ENCODE results near the gene SAAL1. TPM values are rescaled to one million over a fixed set of nuclear protein-coding genes. Genes with fewer than 3 reads are reported as not detected.
A peak's percentile ranks its signal among the peaks of the same experiment; 100 is the strongest.

Gene SAAL1
- total and polyA plus RNA-seq, 9 of the 15 experiments (the other 6 are each of a cell fraction or from before 2014, with no cell fraction given), result 38.9 to 77.5 (median 56.4) TPM

GRCh38 chr11:18063862-18064434 lies 41.9 kb downstream of the SAAL1 start:
- H3K9me3 ChIP-seq (replicated peaks; ENCODE audit: control insufficient read depth, insufficient read depth, low read depth, low read length), result no peaks in the 10 kb centered on the region
- no peaks in the 10 kb centered on the region for H3K4me1 ChIP-seq (replicated peaks in 1 of 2; ENCODE audit: control insufficient read depth in 2 of 2, insufficient read depth in 2 of 2, low read length in 2 of 2)
- DNase-seq (ENCODE audit: extremely low read depth in 1 of 4, low spot score in 3 of 4) (no peak), ATAC-seq (no peak), FAIRE-seq (no peak)
- in situ Hi-C loops (cut with MboI) (no loop called here), intact Hi-C loops (cut with micrococcal nuclease) (no loop called here)
- no peak overlapping the region for H3K4me3 ChIP-seq
- no peak overlapping the region for H2AFZ ChIP-seq (ENCODE audit: low read depth, low read length)
- H4K20me1 ChIP-seq (replicated peaks; ENCODE audit: control insufficient read depth, insufficient read depth, low read length), result no peaks in the 10 kb centered on the region
- TF ChIP-seq BRD4 (IDR thresholded peaks at IDR 0.05) (no peak), ZNF717 (CRISPR knock-in tag; IDR thresholded peaks at IDR 0.05) (no peak), ZNF224 (CRISPR knock-in tag; IDR thresholded peaks at IDR 0.05) (no peak), RHOXF2B (CRISPR knock-in tag; conservative IDR thresholded peaks at IDR 0.05) (no peak), SUPT5H (IDR thresholded peaks at IDR 0.05) (no peak)
- no peak overlapping the region for H3K27ac ChIP-seq (ENCODE audit: extremely low read depth, low read depth, low read length)
- no peaks in the 10 kb centered on the region for H3K36me3 ChIP-seq (ENCODE audit: control insufficient read depth, insufficient read depth, low read length)
- H3K4me2 ChIP-seq (ENCODE audit: insufficient read depth, low read length), result no peak overlapping the region
- H3K9ac ChIP-seq (ENCODE audit: insufficient read depth in 1 of 2, low read depth in 2 of 2, low read length in 2 of 2), result no peak overlapping the region
- WGBS (ENCODE audit: insufficient coverage, low coverage, missing lambda C conversion rate), result 56% methylated on average over 4 of the region's 4 CpGs
- ChIA-PET CTCF (ENCODE audit: low intra/inter-chr PET ratio) (no interaction called here), POLR2A (interaction anchor here (0.6 kb wide), 1 partner anchor 428 kb away, joined by 3 read pairs; no protein-coding TSS in a partner anchor)
- H3K27me3 ChIP-seq (ENCODE audit: control insufficient read depth in 2 of 2, insufficient read depth in 2 of 2, low read length in 2 of 2), result no peaks in the 10 kb centered on the region
- H3K79me2 ChIP-seq (ENCODE audit: control insufficient read depth, insufficient read depth, low read length), result no peaks in the 10 kb centered on the region
- BruUV-seq (replicated peaks), result no TSS peak
- no peaks in the 10 kb centered on the region for H3K9me1 ChIP-seq (ENCODE audit: control insufficient read depth, insufficient read depth, low read length)

DNA sequence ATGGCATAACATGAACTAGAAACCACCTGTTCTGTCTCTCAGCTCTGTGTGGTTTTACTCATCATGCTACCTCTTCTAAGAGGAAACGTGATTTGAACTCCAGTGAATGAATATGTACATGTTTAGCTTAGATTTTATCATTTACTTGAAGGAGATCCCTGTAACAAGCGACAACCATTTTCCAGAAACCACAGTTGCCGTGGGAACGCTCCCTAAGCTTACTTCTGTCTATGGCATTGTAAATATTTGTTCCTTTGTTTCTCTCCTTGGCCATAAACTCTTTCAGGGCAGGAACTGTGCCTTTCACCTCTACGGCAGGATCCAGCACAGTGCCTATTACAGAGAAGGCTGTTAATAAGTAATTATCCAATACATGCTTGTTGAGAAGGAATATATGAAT lies 42.8 kb downstream of the SAAL1 start:
- no peaks in the 10 kb centered on the region for H3K36me3 ChIP-seq (ENCODE audit: control insufficient read depth, insufficient read depth, low read length)
- H3K27me3 ChIP-seq (ENCODE audit: control insufficient read depth in 2 of 2, insufficient read depth in 2 of 2, low read length in 2 of 2), result no peaks in the 10 kb centered on the region
- no peaks in the 10 kb centered on the region for H3K79me2 ChIP-seq (ENCODE audit: control insufficient read depth, insufficient read depth, low read length)
- no peak for ATAC-seq
- H3K4me3 ChIP-seq, result no peak overlapping the region
- ChIA-PET POLR2A (no interaction called here), CTCF (ENCODE audit: low intra/inter-chr PET ratio) (no interaction called here)
- no peak for FAIRE-seq
- H3K9me1 ChIP-seq (ENCODE audit: control insufficient read depth, insufficient read depth, low read length), result no peaks in the 10 kb centered on the region
- H2AFZ ChIP-seq (ENCODE audit: low read depth, low read length), result no peak overlapping the region
- no peaks in the 10 kb centered on the region for H3K4me1 ChIP-seq (replicated peaks in 1 of 2; ENCODE audit: control insufficient read depth in 2 of 2, insufficient read depth in 2 of 2, low read length in 2 of 2)
- BruUV-seq (replicated peaks), result no TSS peak
- TF ChIP-seq TAF9B (IDR thresholded peaks at IDR 0.05; ENCODE audit: partially characterized antibody) (no peak), RFX1 (IDR thresholded peaks at IDR 0.05) (peak; percentile 12; the same call in 1 of the 2 replicates), PRDM10 (IDR thresholded peaks at IDR 0.05; ENCODE audit: partially characterized antibody) (no peak), FUS (optimal IDR thresholded peaks at IDR 0.05; ENCODE audit: low read depth, low read length) (no peak)
- no peak for DNase-seq (ENCODE audit: extremely low read depth in 1 of 4, low spot score in 3 of 4)
- no peak overlapping the region for H3K9ac ChIP-seq (ENCODE audit: insufficient read depth in 1 of 2, low read depth in 2 of 2, low read length in 2 of 2)
- no peaks in the 10 kb centered on the region for H3K9me3 ChIP-seq (replicated peaks; ENCODE audit: control insufficient read depth, insufficient read depth, low read depth, low read length)
- in situ Hi-C loops (cut with MboI) (no loop called here), intact Hi-C loops (cut with micrococcal nuclease) (no loop called here)
- H3K4me2 ChIP-seq (ENCODE audit: insufficient read depth, low read length), result no peak overlapping the region
- no peaks in the 10 kb centered on the region for H4K20me1 ChIP-seq (replicated peaks; ENCODE audit: control insufficient read depth, insufficient read depth, low read length)
- 38% methylated on average over 5 of the region's 5 CpGs for WGBS (ENCODE audit: insufficient coverage, low coverage, missing lambda C conversion rate)
- H3K27ac ChIP-seq (ENCODE audit: extremely low read depth, low read depth, low read length), result no peak overlapping the region
